ENCODE results near the gene GRK7. TPM values are rescaled to one million over a fixed set of nuclear protein-coding genes. Genes with fewer than 3 reads are reported as not detected.
A peak's percentile ranks its signal among the peaks of the same experiment; 100 is the strongest.

GRK7 gene
- total RNA-seq, 4 donors from 2014 or later = 0.30 TPM; not detected in 3

DNA sequence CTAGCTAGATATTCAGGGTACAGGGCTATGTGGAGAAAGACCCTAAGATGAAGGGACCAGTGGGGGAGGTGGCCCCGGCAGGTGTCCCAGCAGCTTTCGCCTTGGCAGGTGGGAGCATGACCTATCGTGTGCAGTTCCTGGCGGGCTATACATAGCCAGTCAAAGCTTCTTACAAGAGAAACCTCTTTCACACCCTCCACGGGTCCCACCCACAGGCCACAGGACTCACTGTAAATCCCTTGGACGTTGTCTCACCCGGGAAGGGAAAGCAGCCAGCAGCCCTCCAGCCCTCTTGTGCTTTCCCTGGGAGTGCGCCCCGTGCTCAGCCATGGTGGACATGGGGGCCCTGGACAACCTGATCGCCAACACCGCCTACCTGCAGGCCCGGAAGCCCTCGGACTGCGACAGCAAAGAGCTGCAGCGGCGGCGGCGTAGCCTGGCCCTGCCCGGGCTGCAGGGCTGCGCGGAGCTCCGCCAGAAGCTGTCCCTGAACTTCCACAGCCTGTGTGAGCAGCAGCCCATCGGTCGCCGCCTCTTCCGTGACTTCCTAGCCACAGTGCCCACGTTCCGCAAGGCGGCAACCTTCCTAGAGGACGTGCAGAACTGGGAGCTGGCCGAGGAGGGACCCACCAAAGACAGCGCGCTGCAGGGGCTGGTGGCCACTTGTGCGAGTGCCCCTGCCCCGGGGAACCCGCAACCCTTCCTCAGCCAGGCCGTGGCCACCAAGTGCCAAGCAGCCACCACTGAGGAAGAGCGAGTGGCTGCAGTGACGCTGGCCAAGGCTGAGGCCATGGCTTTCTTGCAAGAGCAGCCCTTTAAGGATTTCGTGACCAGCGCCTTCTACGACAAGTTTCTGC, 15.0 kb downstream of the GRK7 start:
- no peaks in the 10 kb centered on the region for H3K36me3 ChIP-seq
- no peaks in the 10 kb centered on the region for H3K9me3 ChIP-seq
- no peak overlapping the region for H3K27ac ChIP-seq
- TF ChIP-seq POLR2A (IDR thresholded peaks at IDR 0.05) (no peak), EP300 (IDR thresholded peaks at IDR 0.05) (no peak)
- TF ChIP-seq, protein P1, sequence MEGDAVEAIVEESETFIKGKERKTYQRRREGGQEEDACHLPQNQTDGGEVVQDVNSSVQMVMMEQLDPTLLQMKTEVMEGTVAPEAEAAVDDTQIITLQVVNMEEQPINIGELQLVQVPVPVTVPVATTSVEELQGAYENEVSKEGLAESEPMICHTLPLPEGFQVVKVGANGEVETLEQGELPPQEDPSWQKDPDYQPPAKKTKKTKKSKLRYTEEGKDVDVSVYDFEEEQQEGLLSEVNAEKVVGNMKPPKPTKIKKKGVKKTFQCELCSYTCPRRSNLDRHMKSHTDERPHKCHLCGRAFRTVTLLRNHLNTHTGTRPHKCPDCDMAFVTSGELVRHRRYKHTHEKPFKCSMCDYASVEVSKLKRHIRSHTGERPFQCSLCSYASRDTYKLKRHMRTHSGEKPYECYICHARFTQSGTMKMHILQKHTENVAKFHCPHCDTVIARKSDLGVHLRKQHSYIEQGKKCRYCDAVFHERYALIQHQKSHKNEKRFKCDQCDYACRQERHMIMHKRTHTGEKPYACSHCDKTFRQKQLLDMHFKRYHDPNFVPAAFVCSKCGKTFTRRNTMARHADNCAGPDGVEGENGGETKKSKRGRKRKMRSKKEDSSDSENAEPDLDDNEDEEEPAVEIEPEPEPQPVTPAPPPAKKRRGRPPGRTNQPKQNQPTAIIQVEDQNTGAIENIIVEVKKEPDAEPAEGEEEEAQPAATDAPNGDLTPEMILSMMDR (IDR thresholded peaks at IDR 0.05) = no peak
- no peaks in the 10 kb centered on the region for H3K27me3 ChIP-seq
- WGBS, 2 donors = 89 to 93% methylated on average over 23 to 40 of the region's 42 CpGs
- DNase-seq (ENCODE audit: low spot score in 2 of 2) = no peak
- H3K4me1 ChIP-seq = no peaks in the 10 kb centered on the region
- H3K4me3 ChIP-seq = no peak overlapping the region

DNA sequence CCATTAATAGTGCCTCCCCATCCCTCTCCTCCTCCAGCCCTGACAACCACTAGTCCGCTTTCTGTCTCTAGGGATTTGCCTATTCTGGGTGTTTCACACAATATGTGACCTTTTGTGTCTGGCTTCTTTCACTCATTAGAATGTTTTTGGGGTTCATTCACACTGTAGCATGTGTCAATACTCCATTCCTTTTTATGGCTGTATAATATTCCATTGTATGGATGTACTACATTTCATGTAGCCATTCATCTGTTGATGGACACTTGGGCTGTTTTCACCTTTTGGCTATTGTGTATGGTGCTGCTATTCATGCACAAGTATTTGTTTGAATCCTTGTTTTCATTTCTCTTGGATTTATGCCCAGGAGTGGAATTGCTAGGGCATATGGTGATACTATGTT, 16.5 kb downstream of the GRK7 start:
- no peak overlapping the region for H3K4me3 ChIP-seq
- 92 to 97% methylated on average over 1 of the region's 1 CpG for WGBS, 2 donors
- H3K36me3 ChIP-seq = no peaks in the 10 kb centered on the region
- H3K9me3 ChIP-seq = no peaks in the 10 kb centered on the region
- no peak overlapping the region for H3K27ac ChIP-seq
- no peaks in the 10 kb centered on the region for H3K4me1 ChIP-seq
- no peak for DNase-seq (ENCODE audit: low spot score in 2 of 2)
- no peaks in the 10 kb centered on the region for H3K27me3 ChIP-seq
- TF ChIP-seq POLR2A (IDR thresholded peaks at IDR 0.05) (no peak), EP300 (IDR thresholded peaks at IDR 0.05) (no peak)
- TF ChIP-seq, protein P1 (IDR thresholded peaks at IDR 0.05) = no peak

DNA sequence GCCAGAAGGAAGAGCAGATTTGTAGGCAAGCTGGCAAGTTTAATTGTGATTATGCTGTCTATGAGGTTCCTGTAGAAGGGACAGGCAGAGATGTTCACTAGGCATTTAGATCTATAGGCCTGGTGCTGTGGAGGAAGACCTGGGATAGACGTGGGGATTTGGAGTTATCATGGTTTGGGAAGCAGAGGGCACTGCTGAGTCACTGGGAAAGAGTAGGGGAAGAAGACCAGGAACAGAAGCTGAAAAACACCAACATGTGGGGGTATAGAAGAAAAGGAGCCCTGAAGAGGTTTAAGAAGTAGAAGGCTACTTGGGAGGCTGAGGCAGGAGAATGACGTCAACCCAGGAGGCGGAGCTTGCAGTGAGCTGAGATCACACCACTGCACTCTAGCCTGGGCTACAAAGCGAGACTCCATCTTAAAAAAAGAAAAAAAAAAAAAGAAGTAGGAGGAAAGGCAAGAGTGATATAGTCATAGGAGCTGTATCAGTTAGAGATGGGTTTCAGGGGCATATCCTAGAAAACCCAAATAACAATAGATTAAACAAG, 19.3 kb downstream of the GRK7 start:
- no peaks in the 10 kb centered on the region for H3K27me3 ChIP-seq
- TF ChIP-seq EP300 (IDR thresholded peaks at IDR 0.05) (no peak), POLR2A (IDR thresholded peaks at IDR 0.05) (no peak)
- TF ChIP-seq, protein P1 (IDR thresholded peaks at IDR 0.05) = peak in 1 of 5 experiments; percentile 10
- H3K9me3 ChIP-seq = no peaks in the 10 kb centered on the region
- no peaks in the 10 kb centered on the region for H3K36me3 ChIP-seq
- H3K4me1 ChIP-seq = no peaks in the 10 kb centered on the region
- H3K4me3 ChIP-seq = no peak overlapping the region
- H3K27ac ChIP-seq = no peak overlapping the region
- DNase-seq (ENCODE audit: low spot score in 2 of 2) = no peak
- 44 to 56% methylated on average over 4 of the region's 4 CpGs for WGBS, 2 donors

DNA sequence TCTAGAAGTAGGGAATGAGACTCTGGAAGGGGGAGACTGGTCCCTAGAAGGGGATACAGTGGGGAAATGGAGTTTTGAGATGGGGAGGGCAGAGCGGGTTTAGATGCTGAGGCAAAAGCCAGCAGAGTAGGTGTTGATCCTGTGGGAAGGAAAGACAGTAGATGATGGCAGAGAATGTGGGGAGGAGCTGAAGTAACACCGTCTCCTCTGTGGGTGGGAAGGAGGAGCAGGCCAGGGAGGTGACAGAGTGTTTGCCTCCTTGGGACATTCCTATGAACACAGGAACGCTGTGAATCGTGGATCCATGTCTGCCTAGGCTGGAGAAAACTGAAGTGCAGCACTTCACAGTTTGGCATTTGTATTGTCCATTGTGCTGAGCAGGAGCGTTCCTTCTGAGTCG, 20.4 kb downstream of the GRK7 start:
- H3K9me3 ChIP-seq = no peaks in the 10 kb centered on the region
- DNase-seq (ENCODE audit: low spot score in 2 of 2) = no peak
- no peaks in the 10 kb centered on the region for H3K4me1 ChIP-seq
- H3K27ac ChIP-seq = no peak overlapping the region
- no peaks in the 10 kb centered on the region for H3K36me3 ChIP-seq
- H3K4me3 ChIP-seq = no peak overlapping the region
- TF ChIP-seq POLR2A (IDR thresholded peaks at IDR 0.05) (no peak), EP300 (IDR thresholded peaks at IDR 0.05) (no peak)
- TF ChIP-seq, protein P1 (IDR thresholded peaks at IDR 0.05) = no peak
- WGBS, 2 donors = 49 to 55% methylated on average over 6 of the region's 6 CpGs
- no peaks in the 10 kb centered on the region for H3K27me3 ChIP-seq

DNA sequence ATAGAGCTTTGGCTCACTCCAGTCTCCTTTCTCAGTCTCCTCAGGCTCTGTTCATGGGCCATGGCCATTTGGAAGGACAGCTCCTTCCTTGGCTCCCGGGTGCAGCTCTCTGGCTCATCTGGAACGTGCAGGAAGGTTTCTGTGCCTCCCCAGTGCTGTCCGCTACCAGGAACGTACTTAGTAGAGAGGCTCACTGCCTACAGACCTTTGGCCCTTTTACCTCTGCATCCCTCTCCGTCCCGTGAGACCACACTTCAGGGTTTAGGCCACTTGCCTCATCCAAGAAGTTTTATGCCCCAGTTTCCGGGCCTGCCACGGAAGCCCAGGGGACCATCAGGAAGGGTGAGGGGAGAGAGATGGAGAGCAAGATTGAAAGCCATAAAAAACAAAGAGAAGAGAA, 20.9 kb downstream of the GRK7 start:
- Histone ChIP-seq H3K27ac (no peak overlapping the region), H3K36me3 (no peaks in the 10 kb centered on the region), H3K4me1 (no peaks in the 10 kb centered on the region), H3K27me3 (no peaks in the 10 kb centered on the region), H3K9me3 (no peaks in the 10 kb centered on the region), H3K4me3 (no peak overlapping the region)
- DNase-seq (ENCODE audit: low spot score in 2 of 2) = no peak
- no peak for TF ChIP-seq POLR2A (IDR thresholded peaks at IDR 0.05)
- TF ChIP-seq, protein P1 (IDR thresholded peaks at IDR 0.05) = no peak
- no peak for TF ChIP-seq EP300 (IDR thresholded peaks at IDR 0.05)
- WGBS, 2 donors = 70 to 77% methylated on average over 8 of the region's 8 CpGs

All from tibial nerve (tissue), 4 donors.